ENCODE data around the gene ENTPD7.
A peak's percentile ranks its signal among the peaks of the same experiment; 100 is the strongest.
"Not testable (repeated sequence)": the region's sequence is repeated elsewhere in the genome, so short reads cannot be mapped to it uniquely, and the experiment has no call there.

ENTPD7 gene

GRCh38 chr10:99695761-99696160 lies 36.5 kb downstream of the ENTPD7 start:
- DNase-seq = no peak

- DNase-seq = no peak
Observed at GRCh38 chr10:99698504-99699080, 39.3 kb downstream of the ENTPD7 start.

- DNase-seq = no peak
Observed at GRCh38 chr10:99700649-99701048, 41.3 kb downstream of the ENTPD7 start.

GRCh38 chr10:99708428-99709012 lies 49.2 kb downstream of the ENTPD7 start:
- no peak for DNase-seq

- DNase-seq = no peak
Observed at GRCh38 chr10:99709480-99710229, 50.3 kb downstream of the ENTPD7 start.

- DNase-seq = peak; percentile 44 to 83
Observed at GRCh38 chr10:99711129-99711719, 51.9 kb downstream of the ENTPD7 start.

- no peak for DNase-seq
Observed at GRCh38 chr10:99714446-99714845, 55.1 kb downstream of the ENTPD7 start.

GRCh38 chr10:99720387-99720786 lies 61.1 kb downstream of the ENTPD7 start:
- no peak for DNase-seq

- no peak for DNase-seq
Observed at GRCh38 chr10:99730026-99730425, 70.7 kb downstream of the ENTPD7 start.

GRCh38 chr10:99731306-99732032 lies 72.2 kb downstream of the ENTPD7 start:
- peak; percentile 23 to 32 for DNase-seq

GRCh38 chr10:99732033-99732842 lies 72.9 kb downstream of the ENTPD7 start, which contains the start of the genes COX15 and CUTC:
TSS of gene COX15 (minus strand) at chr10:99732127. CDS start at chr10:99732049, 78 bp downstream.
TSS of gene CUTC (plus strand) at chr10:99732234. CDS start at chr10:99732349, 115 bp downstream.
- DNase-seq = peak; percentile 93 to 97

GRCh38 chr10:99733366-99733765 lies 74.1 kb downstream of the ENTPD7 start:
- no peak for DNase-seq

- DNase-seq = not testable (repeated sequence)
Observed at GRCh38 chr10:99734111-99734510, 74.8 kb downstream of the ENTPD7 start.

- DNase-seq = no peak
Observed at GRCh38 chr10:99740260-99740659, 81.0 kb downstream of the ENTPD7 start.

GRCh38 chr10:99740933-99741559 lies 81.7 kb downstream of the ENTPD7 start:
- DNase-seq = no peak

- no peak for DNase-seq
Observed at GRCh38 chr10:99742254-99742653, 82.9 kb downstream of the ENTPD7 start.

GRCh38 chr10:99742701-99743100 lies 83.4 kb downstream of the ENTPD7 start:
- no peak for DNase-seq

- DNase-seq = no peak
Observed at GRCh38 chr10:99743841-99744240, 84.5 kb downstream of the ENTPD7 start.

- not testable (repeated sequence) for DNase-seq
Observed at GRCh38 chr10:99746166-99746565, 86.9 kb downstream of the ENTPD7 start.

GRCh38 chr10:99748823-99749451 lies 89.6 kb downstream of the ENTPD7 start:
- DNase-seq = no peak

- DNase-seq = peak; percentile 43 to 50
Observed at GRCh38 chr10:99750641-99751040, 91.3 kb downstream of the ENTPD7 start.

Measured in inflammatory macrophage treated with lipopolysaccharide for 1 hour (primary cell).